Thyroid gland (tissue), 4 donors: ENCODE measurements around the gene FARP2. TPM values are rescaled to one million over a fixed set of nuclear protein-coding genes. Genes with fewer than 3 reads are reported as not detected.
"Not testable (repeated sequence)": the region's sequence is repeated elsewhere in the genome, so short reads cannot be mapped to it uniquely, and the experiment has no call there.

Source experiments
- DNase-seq, 2 donors: peaks; one replicate each; pipeline ENCODE4 v3.0.0-alpha.2; 2019
- H3K27ac ChIP-seq, 3 donors: fragments of 200-600 bp; sonication (generic); 1 replicate in 2 of 3; 2 replicates in 1 of 3; pipeline ENCODE4 v1.5.1; 2016 to 2019; ENCODE audit warnings: mild to moderate bottlenecking in 1 of 3, moderate library complexity in 1 of 3
- H3K27me3 ChIP-seq: fragments of 200-600 bp; sonication (generic); one replicate; pipeline ENCODE4 v1.5.1; 2019
- H3K36me3 ChIP-seq, 2 donors: fragments of 200-600 bp; sonication (generic); one replicate each; pipeline ENCODE4 v1.5.1; 2016 to 2019
- H3K4me1 ChIP-seq, 2 donors: fragments of 200-600 bp; sonication (generic); one replicate each; pipeline ENCODE4 v1.5.1; 2017 to 2019
- H3K4me3 ChIP-seq, 3 donors: fragments of 200-600 bp; sonication (generic); replicated peaks in 1 of 3; 1 replicate in 2 of 3; 2 replicates in 1 of 3; pipeline ENCODE4 v1.5.1; 2016; ENCODE audit warnings: mild to moderate bottlenecking in 1 of 3
- H3K9me3 ChIP-seq: fragments of 200-600 bp; sonication (generic); one replicate; pipeline ENCODE4 v1.5.1; 2017
- POLR2A ChIP-seq, 2 donors: fragments of 450-650 bp; IDR thresholded peaks; one replicate each; pipeline ENCODE4 v1.6.1; 2017; ENCODE audit warnings: antibody characterized with exemption in 2 of 2, mild to moderate bottlenecking in 2 of 2, moderate library complexity in 1 of 2
- WGBS, 2 donors: methylation state at CpG; one replicate each; pipeline ENCODE4 v1.1.5; 2017; 5-methylcytosine and 5-hydroxymethylcytosine counted together
- intact Hi-C: fragments of 100-400 bp; cut with DNase I; formaldehyde crosslinking; loops from one replicate; pipeline ENCODE4 v1.15.1; 2023
- total RNA-seq, 4 donors: library from RNA; depleted of rRNA; stranded (reverse); fragments of >200 nt; gene quantifications; one replicate each; pipeline ENCODE4 v1.2.3, GENCODE V29; 2016
- TF ChIP-seq, protein P1 (sequence below), 6 experiments: fragments of 200-600 bp in 3 of 6; fragments of 450-650 bp in 3 of 6; sonication (generic) in 3 of 6; IDR thresholded peaks; one replicate each; pipeline ENCODE4 v1.5.1; 2016 to 2019; ENCODE audit warnings: antibody characterized with exemption in 6 of 6, mild to moderate bottlenecking in 2 of 6, inconsistent platforms in 1 of 6, moderate library complexity in 1 of 6

FARP2 gene
- total RNA-seq, 4 donors from 2014 or later = 16.9 to 24.1 (median 20.3) TPM

DNA sequence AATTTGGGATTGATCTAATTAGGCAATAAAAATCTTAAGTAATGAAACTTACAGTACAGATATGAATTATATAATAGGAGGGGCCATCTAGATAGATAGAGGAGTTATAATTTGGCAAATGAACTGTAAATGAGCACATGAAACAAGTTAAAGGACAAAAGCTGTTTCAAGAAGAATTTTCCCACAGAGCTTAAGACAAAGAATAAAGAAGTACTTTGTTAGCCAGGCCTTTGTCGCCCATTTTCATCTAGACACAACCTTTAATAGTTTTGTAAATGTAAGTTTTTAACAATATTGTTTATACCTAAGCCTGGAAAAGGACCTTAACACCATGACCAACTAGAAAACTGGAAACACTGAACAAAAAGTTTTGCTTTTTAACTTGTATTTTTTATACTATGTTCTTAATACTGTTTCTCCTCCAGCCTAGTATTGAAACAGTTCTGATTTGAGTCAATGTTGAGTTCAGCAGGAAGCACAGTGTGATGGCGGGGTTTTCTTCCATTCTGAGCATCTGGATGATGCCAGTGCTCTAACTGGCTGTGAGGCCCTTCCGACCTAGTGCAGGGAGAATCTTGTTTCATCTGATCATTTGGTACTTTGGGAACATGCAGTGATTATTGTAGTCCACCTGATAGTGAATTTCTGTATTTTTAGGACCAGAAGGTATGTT, 37.6 kb downstream of the FARP2 start:
- intact Hi-C loops = no loop called here
- no peak for DNase-seq
- Histone ChIP-seq H3K27me3 (no peaks in the 10 kb centered on the region), H3K36me3 (no peaks in the 10 kb centered on the region), H3K27ac (no peak overlapping the region), H3K9me3 (no peaks in the 10 kb centered on the region), H3K4me1 (no peaks in the 10 kb centered on the region), H3K4me3 (no peak overlapping the region)
- WGBS, 2 donors = 96% methylated on average over 3 of the region's 3 CpGs
- TF ChIP-seq POLR2A (IDR thresholded peaks at IDR 0.05) = no peak
- TF ChIP-seq, protein P1, sequence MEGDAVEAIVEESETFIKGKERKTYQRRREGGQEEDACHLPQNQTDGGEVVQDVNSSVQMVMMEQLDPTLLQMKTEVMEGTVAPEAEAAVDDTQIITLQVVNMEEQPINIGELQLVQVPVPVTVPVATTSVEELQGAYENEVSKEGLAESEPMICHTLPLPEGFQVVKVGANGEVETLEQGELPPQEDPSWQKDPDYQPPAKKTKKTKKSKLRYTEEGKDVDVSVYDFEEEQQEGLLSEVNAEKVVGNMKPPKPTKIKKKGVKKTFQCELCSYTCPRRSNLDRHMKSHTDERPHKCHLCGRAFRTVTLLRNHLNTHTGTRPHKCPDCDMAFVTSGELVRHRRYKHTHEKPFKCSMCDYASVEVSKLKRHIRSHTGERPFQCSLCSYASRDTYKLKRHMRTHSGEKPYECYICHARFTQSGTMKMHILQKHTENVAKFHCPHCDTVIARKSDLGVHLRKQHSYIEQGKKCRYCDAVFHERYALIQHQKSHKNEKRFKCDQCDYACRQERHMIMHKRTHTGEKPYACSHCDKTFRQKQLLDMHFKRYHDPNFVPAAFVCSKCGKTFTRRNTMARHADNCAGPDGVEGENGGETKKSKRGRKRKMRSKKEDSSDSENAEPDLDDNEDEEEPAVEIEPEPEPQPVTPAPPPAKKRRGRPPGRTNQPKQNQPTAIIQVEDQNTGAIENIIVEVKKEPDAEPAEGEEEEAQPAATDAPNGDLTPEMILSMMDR (IDR thresholded peaks at IDR 0.05) = no peak

DNA sequence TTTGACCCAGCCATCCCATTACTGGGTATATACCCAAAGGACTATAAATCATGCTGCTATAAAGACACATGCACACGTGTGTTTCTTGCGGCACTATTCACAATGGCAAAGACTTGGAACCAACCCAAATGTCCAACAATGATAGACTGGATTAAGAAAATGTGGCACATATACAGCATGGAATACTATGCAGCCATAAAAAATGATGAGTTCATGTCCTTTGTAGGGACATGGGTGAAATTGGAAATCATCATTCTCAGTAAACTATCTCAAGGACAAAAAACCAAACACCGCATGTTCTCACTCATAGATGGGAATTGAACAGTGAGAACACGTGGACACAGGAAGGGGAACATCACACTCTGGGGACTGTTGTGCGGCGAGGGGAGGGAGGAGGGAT, 40.7 kb downstream of the FARP2 start:
- H3K4me1 ChIP-seq, H3K36me3 ChIP-seq, H3K27ac ChIP-seq, intact Hi-C loops, H3K4me3 ChIP-seq, DNase-seq, H3K27me3 ChIP-seq, H3K9me3 ChIP-seq: not testable (repeated sequence)
- WGBS, 2 donors = 97 to 98% methylated on average over 6 of the region's 6 CpGs

DNA sequence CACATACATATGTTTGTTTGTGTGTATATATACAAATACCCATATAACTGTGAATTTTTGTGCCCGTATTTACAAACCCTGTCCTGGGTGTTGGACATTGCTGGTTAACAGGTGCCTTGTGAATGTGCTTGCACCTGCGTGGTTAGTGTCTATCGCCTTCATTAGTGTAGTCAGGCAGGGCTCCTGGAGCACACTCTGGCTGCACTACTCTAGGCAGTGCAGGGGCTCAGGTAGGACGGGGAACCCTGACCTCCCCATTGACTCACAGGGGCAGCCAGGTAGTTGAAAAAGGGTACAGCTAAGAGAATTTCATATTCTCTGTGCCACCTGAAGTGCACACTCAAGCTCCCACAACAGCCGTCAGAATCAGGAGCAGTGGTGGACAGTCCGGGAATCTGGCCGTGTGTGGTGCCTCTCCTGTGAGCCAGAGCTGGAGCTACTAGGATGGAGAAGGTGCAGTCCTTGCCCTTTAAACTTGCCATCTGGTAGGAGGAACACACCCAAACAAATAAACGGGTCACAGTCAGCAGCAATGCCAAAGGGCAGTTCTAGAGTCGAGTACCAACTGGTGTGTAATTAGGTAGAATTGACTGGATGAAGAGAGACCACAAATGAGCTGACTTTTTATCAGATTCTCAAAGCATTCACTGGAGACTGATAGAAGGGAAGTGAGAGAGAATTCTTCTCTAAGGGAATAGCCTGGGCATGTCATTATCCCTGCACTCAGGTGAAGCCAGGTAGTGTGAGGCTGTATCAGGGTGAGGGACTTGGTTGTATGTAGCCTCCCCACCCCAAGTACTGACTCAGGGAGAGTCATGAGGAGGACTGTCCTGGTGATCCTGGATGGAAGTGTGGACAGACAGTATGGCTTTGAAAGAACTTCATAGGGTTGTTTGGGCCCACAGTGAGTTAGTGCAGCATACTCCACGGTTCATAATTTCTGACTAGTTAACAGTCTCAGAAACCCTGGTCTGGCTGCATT, 44.1 kb downstream of the FARP2 start:
- Histone ChIP-seq H3K27ac (no peak overlapping the region), H3K27me3 (no peaks in the 10 kb centered on the region), H3K9me3 (no peaks in the 10 kb centered on the region), H3K36me3 (no peaks in the 10 kb centered on the region), H3K4me3 (no peak overlapping the region), H3K4me1 (no peaks in the 10 kb centered on the region)
- DNase-seq = no peak
- no peak for TF ChIP-seq POLR2A (IDR thresholded peaks at IDR 0.05)
- TF ChIP-seq, protein P1 (IDR thresholded peaks at IDR 0.05) = no peak
- intact Hi-C loops = no loop called here
- WGBS, 2 donors = 80 to 87% methylated on average over 8 to 10 of the region's 10 CpGs

DNA sequence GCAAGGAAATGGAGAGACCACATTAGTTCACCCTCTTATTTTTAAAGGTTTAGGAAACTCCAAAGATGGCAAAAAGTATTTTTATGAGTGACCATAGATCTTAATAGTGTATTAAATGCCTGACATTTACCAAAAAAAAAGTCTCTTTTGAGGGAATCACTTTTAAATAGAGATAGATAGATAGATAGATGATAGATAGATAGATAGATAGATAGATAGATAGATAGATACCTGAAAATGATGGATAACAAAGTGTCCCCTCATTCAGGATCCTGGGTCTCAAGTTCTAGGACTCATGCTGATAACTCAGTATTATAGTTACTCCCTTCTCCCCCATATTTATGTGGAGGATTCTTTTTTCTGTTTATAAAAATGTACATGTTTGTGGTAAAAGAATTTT, 52.8 kb downstream of the FARP2 start:
- no peak overlapping the region for H3K27ac ChIP-seq
- no peaks in the 10 kb centered on the region for H3K9me3 ChIP-seq
- no peaks in the 10 kb centered on the region for H3K27me3 ChIP-seq
- intact Hi-C loops = no loop called here
- TF ChIP-seq, protein P1 (IDR thresholded peaks at IDR 0.05) = no peak
- no peak for TF ChIP-seq POLR2A (IDR thresholded peaks at IDR 0.05)
- peaks cover 16 to 18% of the 10 kb centered on the region in 2 donors for H3K36me3 ChIP-seq
- no peaks in the 10 kb centered on the region for H3K4me1 ChIP-seq
- no peak for DNase-seq
- no peak overlapping the region for H3K4me3 ChIP-seq

DNA sequence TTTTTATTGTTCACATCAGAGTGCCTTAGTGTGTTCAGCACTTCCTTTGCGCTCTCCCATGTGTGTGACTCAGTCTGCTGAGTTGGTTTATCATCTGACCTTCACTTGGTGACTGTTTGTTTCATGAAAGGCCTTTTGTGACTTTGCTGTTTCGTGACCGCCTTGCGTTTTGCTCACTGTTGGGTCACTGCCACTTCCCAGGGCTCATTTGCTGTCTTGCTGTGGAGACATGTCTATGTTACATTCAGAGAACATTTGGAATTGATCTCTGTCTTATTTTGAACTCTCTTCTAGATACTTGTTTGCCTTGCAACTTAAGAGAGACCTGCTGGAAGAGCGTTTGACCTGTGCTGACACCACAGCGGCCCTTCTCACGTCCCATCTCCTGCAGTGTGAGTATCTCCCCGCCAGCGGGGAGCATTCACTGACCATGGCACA, 54.7 kb downstream of the FARP2 start:
- 96 to 98% methylated on average over 9 of the region's 9 CpGs for WGBS, 2 donors
- H3K4me1 ChIP-seq = no peaks in the 10 kb centered on the region
- no peaks in the 10 kb centered on the region for H3K9me3 ChIP-seq
- no peak for DNase-seq
- no peak for TF ChIP-seq POLR2A (IDR thresholded peaks at IDR 0.05)
- TF ChIP-seq, protein P1 (IDR thresholded peaks at IDR 0.05) = no peak
- no peak overlapping the region for H3K27ac ChIP-seq
- intact Hi-C loops = no loop called here
- no peak overlapping the region for H3K4me3 ChIP-seq
- H3K36me3 ChIP-seq = peaks cover 21% of the 10 kb centered on the region in 2 donors
- H3K27me3 ChIP-seq = no peaks in the 10 kb centered on the region
